Measurements from ENCODE around the gene CKMT2. TPM values are rescaled to one million over a fixed set of nuclear protein-coding genes. Genes with fewer than 3 reads are reported as not detected.
"Not testable (repeated sequence)": the region's sequence is repeated elsewhere in the genome, so short reads cannot be mapped to it uniquely, and the experiment has no call there.

CKMT2 gene
- total and polyA plus RNA-seq, 3 donors from 2014 or later, result 13.7 to 27.6 (median 25.4) TPM

- DNase-seq, result no peak
- TF ChIP-seq POLR2A (IDR thresholded peaks at IDR 0.05) (no peak), CTCF (IDR thresholded peaks at IDR 0.05) (no peak)
- Histone ChIP-seq H3K4me3 (no peak overlapping the region), H3K4me1 (no peaks in the 10 kb centered on the region), H3K36me3 (ENCODE audit: low read depth, missing control alignments) (no peaks in the 10 kb centered on the region), H3K9me3 (no peaks in the 10 kb centered on the region), H3K27me3 (no peaks in the 10 kb centered on the region), H3K27ac (no peak overlapping the region)
- 77% methylated on average over 3 of the region's 3 CpGs for WGBS, 2 donors
- intact Hi-C loops (cut with DNase I; ENCODE audit: low total_unique reads), result no loop called here
Observed at GRCh38 chr5:81268521-81269196, 35.5 kb downstream of the CKMT2 start.

- no peak overlapping the region for H3K4me3 ChIP-seq
- H3K36me3 ChIP-seq (ENCODE audit: low read depth, missing control alignments), result no peaks in the 10 kb centered on the region
- H3K9me3 ChIP-seq, result no peaks in the 10 kb centered on the region
- TF ChIP-seq POLR2A (IDR thresholded peaks at IDR 0.05) (no peak), CTCF (IDR thresholded peaks at IDR 0.05) (no peak)
- H3K27ac ChIP-seq, result no peak overlapping the region
- WGBS, 2 donors, result 97 to 100% methylated on average over 7 to 8 of the region's 8 CpGs
- intact Hi-C loops (cut with DNase I; ENCODE audit: low total_unique reads), result no loop called here
- no peak for DNase-seq
- no peaks in the 10 kb centered on the region for H3K27me3 ChIP-seq
- H3K4me1 ChIP-seq, result no peaks in the 10 kb centered on the region
Observed at GRCh38 chr5:81269751-81270393, 36.8 kb downstream of the CKMT2 start.

GRCh38 chr5:81270394-81271027 is 37.4 kb downstream of the CKMT2 start:
- H3K4me3 ChIP-seq; DNase-seq; H3K36me3 ChIP-seq (ENCODE audit: low read depth, missing control alignments); H3K4me1 ChIP-seq; intact Hi-C loops (cut with DNase I; ENCODE audit: low total_unique reads); H3K27me3 ChIP-seq; H3K9me3 ChIP-seq; H3K27ac ChIP-seq: not testable (repeated sequence)
- 90 to 96% methylated on average over 2 of the region's 2 CpGs for WGBS, 2 donors

- Histone ChIP-seq H3K9me3 (no peaks in the 10 kb centered on the region), H3K4me1 (no peaks in the 10 kb centered on the region), H3K4me3 (no peak overlapping the region), H3K27me3 (no peaks in the 10 kb centered on the region), H3K27ac (no peak overlapping the region), H3K36me3 (ENCODE audit: low read depth, missing control alignments) (no peaks in the 10 kb centered on the region)
- WGBS, 2 donors, result 45 to 79% methylated on average over 1 of the region's 1 CpG
- DNase-seq, result no peak
- TF ChIP-seq POLR2A (IDR thresholded peaks at IDR 0.05), result no peak
- intact Hi-C loops (cut with DNase I; ENCODE audit: low total_unique reads), result no loop called here
Observed at GRCh38 chr5:81283976-81284375, 50.9 kb downstream of the CKMT2 start.

DNA sequence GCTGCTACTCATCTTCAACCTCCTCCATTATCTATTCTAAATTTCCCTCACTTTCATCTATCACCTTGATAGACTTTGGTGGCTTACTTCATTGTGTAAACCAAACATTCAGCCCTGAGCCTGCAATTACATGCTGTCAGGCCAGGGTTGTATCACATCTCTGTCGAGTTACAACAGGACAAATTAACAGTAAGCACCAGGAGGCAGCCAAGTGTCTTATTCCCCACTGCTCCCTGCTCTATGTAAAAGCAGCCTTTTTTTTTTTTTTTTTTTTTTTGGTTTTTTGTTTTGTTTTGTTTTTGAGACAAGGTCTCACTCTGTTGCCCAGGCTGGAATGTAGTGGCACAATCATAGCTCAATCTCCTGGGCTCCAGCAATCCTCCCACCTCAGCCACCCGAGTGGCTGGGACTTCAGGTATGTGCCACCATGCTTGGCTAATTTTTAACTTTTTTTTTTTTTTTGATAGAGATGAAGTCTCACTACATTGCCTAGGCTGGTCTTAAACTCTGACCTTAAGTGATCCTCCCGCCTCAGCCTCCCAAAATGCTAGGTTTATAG is 53.0 kb downstream of the CKMT2 start:
- intact Hi-C loops (cut with DNase I; ENCODE audit: low total_unique reads), result no loop called here
- H3K9me3 ChIP-seq, result no peaks in the 10 kb centered on the region
- no peaks in the 10 kb centered on the region for H3K4me1 ChIP-seq
- no peak overlapping the region for H3K27ac ChIP-seq
- H3K27me3 ChIP-seq, result no peaks in the 10 kb centered on the region
- no peaks in the 10 kb centered on the region for H3K36me3 ChIP-seq (ENCODE audit: low read depth, missing control alignments)
- no peak overlapping the region for H3K4me3 ChIP-seq
- no peak for DNase-seq
- TF ChIP-seq POLR2A (IDR thresholded peaks at IDR 0.05) (no peak), CTCF (IDR thresholded peaks at IDR 0.05) (no peak)
- WGBS, 2 donors, result 65 to 76% methylated on average over 3 of the region's 3 CpGs
